Brain microvascular endothelial cell (primary cell): ENCODE results near the gene LAP3.

ENCODE experiments used
- DNase-seq: peaks from one replicate; pipeline ENCODE4 v3.0.0-alpha.2; 2020
- H3K27ac ChIP-seq: fragments of 250-450 bp; sonication (Bioruptor Pico); 2 replicates; pipeline ENCODE4 v1.5.1; 2020; ENCODE audit warnings: mild to moderate bottlenecking, moderate library complexity
- H3K27me3 ChIP-seq: fragments of 250-450 bp; sonication (Bioruptor Pico); replicated peaks from 2 replicates; pipeline ENCODE4 v1.5.1; 2020; ENCODE audit warnings: mild to moderate bottlenecking
- H3K36me3 ChIP-seq: fragments of 250-450 bp; sonication (Bioruptor Pico); replicated peaks from 2 replicates; pipeline ENCODE4 v1.5.1; 2020; ENCODE audit warnings: mild to moderate bottlenecking
- H3K4me3 ChIP-seq: 2 replicates; pipeline ENCODE4 v1.5.1; 2011; ENCODE audit warnings: low read depth, mild to moderate bottlenecking, control low read depth, low read length, moderate library complexity
- CTCF ChIP-seq: IDR thresholded peaks from 2 replicates; pipeline ENCODE4 v1.5.1; 2011; ENCODE audit warnings: low read depth, mild to moderate bottlenecking, moderate library complexity, low read length, control low read depth, inconsistent platforms; ENCODE audit errors: missing control alignments
- in situ Hi-C: cut with HindIII; loops from 2 replicates; pipeline ENCODE4 v1.10.0; 2017; ENCODE audit warnings: low sequenced_read_pairs, low pct_ligation_motif_present

The LAP3 gene

GRCh38 chr4:17589355-17589754 is 12.4 kb downstream of the LAP3 start:
- in situ Hi-C loops: no loop called here
- H3K27me3 ChIP-seq: no peaks in the 10 kb centered on the region
- H3K4me3 ChIP-seq: no peak overlapping the region
- no peak for TF ChIP-seq CTCF
- peaks cover 33% of the 10 kb centered on the region for H3K36me3 ChIP-seq
- no peak overlapping the region for H3K27ac ChIP-seq
- DNase-seq: no peak

- H3K36me3 ChIP-seq: peaks cover 26% of the 10 kb centered on the region
Observed at GRCh38 chr4:17595471-17596005, 18.5 kb downstream of the LAP3 start.

GRCh38 chr4:17597517-17597916 is 20.5 kb downstream of the LAP3 start:
- H3K36me3 ChIP-seq: peaks cover 31% of the 10 kb centered on the region
- in situ Hi-C loops: no loop called here
- TF ChIP-seq CTCF: peak; percentile 54
- H3K4me3 ChIP-seq: no peak overlapping the region
- no peaks in the 10 kb centered on the region for H3K27me3 ChIP-seq
- no peak for DNase-seq
- H3K27ac ChIP-seq: no peak overlapping the region

More at GRCh38 chr4:17595471-17596005, 18.5 kb downstream of the LAP3 start:
- no peak overlapping the region for H3K27ac ChIP-seq
- DNase-seq: no peak
- TF ChIP-seq CTCF: no peak
- H3K27me3 ChIP-seq: no peaks in the 10 kb centered on the region
- H3K4me3 ChIP-seq: no peak overlapping the region
- in situ Hi-C loops: no loop called here

GRCh38 chr4:17599826-17600225 is 22.8 kb downstream of the LAP3 start:
- DNase-seq: no peak
- Histone ChIP-seq H3K4me3 (no peak overlapping the region), H3K27me3 (no peaks in the 10 kb centered on the region), H3K36me3 (peaks cover 25% of the 10 kb centered on the region), H3K27ac (no peak overlapping the region)
- TF ChIP-seq CTCF: no peak
- in situ Hi-C loops: no loop called here

- H3K36me3 ChIP-seq: peaks cover 20% of the 10 kb centered on the region
- no peak overlapping the region for H3K4me3 ChIP-seq
- TF ChIP-seq CTCF: no peak
- no peak for DNase-seq
- H3K27ac ChIP-seq: no peak overlapping the region
- in situ Hi-C loops: no loop called here
- no peaks in the 10 kb centered on the region for H3K27me3 ChIP-seq
Observed at GRCh38 chr4:17605236-17605635, 28.2 kb downstream of the LAP3 start.

- Histone ChIP-seq H3K27ac (peak overlapping the region; percentile 82), H3K27me3 (no peaks in the 10 kb centered on the region), H3K4me3 (peak overlapping the region; percentile 98), H3K36me3 (peaks cover 9% of the 10 kb centered on the region)
- peak; percentile 64 for DNase-seq
- no peak for TF ChIP-seq CTCF
- in situ Hi-C loops: no loop called here
Observed at GRCh38 chr4:17613761-17614415, 36.9 kb downstream of the LAP3 start.
